Psoas muscle (tissue), 8 donors: ENCODE measurements around the gene ZMIZ1. TPM values are rescaled to one million over a fixed set of nuclear protein-coding genes. Genes with fewer than 3 reads are reported as not detected.

Experiments
- ATAC-seq, 4 donors: fragments of 200-7000 bp; cut with Tn5 transposase; one replicate each; pipeline ENCODE4 v1.9.1; 2020; ENCODE audit warnings: moderate library complexity in 3 of 4, mild to moderate bottlenecking in 2 of 4
- DNase-seq, 2 donors: peaks; one replicate each; pipeline ENCODE4 v3.0.0-alpha.2; 2020
- H3K27ac ChIP-seq: fragments of 200-600 bp; one replicate; pipeline ENCODE4 v1.8.0; 2022
- H3K27me3 ChIP-seq, 3 donors: fragments of 200-600 bp in 1 of 3; one replicate each; pipeline versions ENCODE4 v1.6.1 to v1.8.0; 2013 to 2022; ENCODE audit warnings: low read length in 2 of 3, mild to moderate bottlenecking in 2 of 3, moderate library complexity in 1 of 3; ENCODE audit not compliant: insufficient read depth in 3 of 3
- H3K36me3 ChIP-seq, 2 donors: fragments of 200-600 bp in 1 of 2; one replicate each; pipeline versions ENCODE4 v1.6.1 to v1.8.0; 2013 to 2022; ENCODE audit warnings: low read depth in 1 of 2, mild to moderate bottlenecking in 1 of 2, moderate library complexity in 1 of 2; ENCODE audit not compliant: insufficient read depth in 1 of 2
- H3K4me1 ChIP-seq: fragments of 200-600 bp; one replicate; pipeline ENCODE4 v1.8.0; 2022
- H3K4me3 ChIP-seq: fragments of 200-600 bp; one replicate; pipeline ENCODE4 v1.8.0; 2022; ENCODE audit warnings: mild to moderate bottlenecking
- H3K9me3 ChIP-seq: fragments of 200-600 bp; one replicate; pipeline ENCODE4 v1.8.0; 2022
- CTCF ChIP-seq: fragments of 200-600 bp; IDR thresholded peaks from one replicate; pipeline ENCODE4 v1.8.0; 2022; ENCODE audit warnings: antibody characterized with exemption
- WGBS, 3 donors: extraction: QIAGEN DNeasy Blood & Tissue Kit; methylation state at CpG; one replicate each; pipeline versions ENCODE4 v1.1.6 to v1.1.7; 2013; 5-methylcytosine and 5-hydroxymethylcytosine counted together
- intact Hi-C, 2 donors: fragments of 100-400 bp; cut with DNase I; formaldehyde crosslinking; loops; one replicate each; pipeline versions ENCODE4 v1.11.0 to v1.14.2; 2022
- polyA plus RNA-seq, 3 donors: library from polyadenylated mRNA; stranded (reverse); fragments of 200-250 nt; gene quantifications; one replicate each; pipeline ENCODE4 v1.2.3, GENCODE V29; 2013
- total RNA-seq, 4 donors: library from RNA; stranded (reverse); fragmentation: NEBNext Ultra II Directional in 2 of 4; extraction: Animal tissue kit (Norgen Biotek cat#: 25700) in 2 of 4; gene quantifications; one replicate each; pipeline versions ENCODE4 v1.2.1 to v1.2.4, GENCODE V29; 2021 to 2023
- donor health status: healthy with polysubstance abuse.
- donor health status: DM: no; HTN: no; CAD: no; lungs with moderate emphysema.
- donor health status: Bipolar disorder and iron deficiency.
- donor health status: healthy.
- donor health status: DM: yes; HTN: yes; CAD: no.
- donor health status: DM: no; HTN: no; CAD: no.
- donor health status: DM: no; HTN: no; CAD: no.
- donor health status: DM: yes; HTN: yes; CAD: no.

ZMIZ1 gene
- total and polyA plus RNA-seq, 7 donors: 10.4 to 37.6 (median 30.0) TPM

DNA sequence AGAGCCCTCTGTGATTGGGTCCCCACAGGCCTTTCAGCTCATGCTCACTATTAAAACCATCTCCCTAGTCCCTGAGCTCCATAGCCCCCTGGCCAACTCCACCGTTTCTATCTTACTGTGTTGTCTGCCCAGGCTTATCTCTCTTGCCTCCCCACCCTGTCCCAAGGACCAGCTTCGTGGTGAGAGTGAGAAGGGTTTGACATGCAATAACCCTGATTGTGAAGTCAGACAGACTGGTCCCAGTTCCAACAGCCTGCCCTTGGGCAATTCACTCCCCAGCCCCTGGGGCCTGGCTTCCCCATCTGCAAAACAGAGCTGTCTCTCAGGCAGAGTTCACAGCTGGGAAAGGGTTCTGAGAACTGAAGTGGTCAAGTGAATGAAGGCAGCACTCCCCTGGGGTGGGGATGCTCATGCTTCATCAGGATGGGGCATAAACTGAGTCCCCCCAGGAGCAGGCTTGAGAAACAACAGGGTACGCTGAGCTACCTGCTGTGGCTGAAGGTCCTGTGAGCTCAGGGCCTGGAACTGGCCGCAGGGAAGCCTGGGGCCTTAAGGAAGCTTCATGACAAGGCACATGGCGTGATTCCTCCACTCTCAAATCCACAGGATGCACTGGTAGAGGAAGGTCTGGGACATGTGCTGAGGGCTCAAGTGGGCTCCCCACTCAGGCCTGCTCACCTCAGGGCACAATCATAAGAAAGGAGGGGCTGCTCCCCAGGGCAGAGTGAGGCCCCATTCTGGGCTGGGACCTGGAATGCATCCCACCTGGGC lies 276.7 kb downstream of the ZMIZ1 start:
- Histone ChIP-seq H3K27ac (no peak overlapping the region), H3K9me3 (no peaks in the 10 kb centered on the region), H3K4me1 (peaks cover 20% of the 10 kb centered on the region), H3K36me3 (peaks cover 2 to 15% of the 10 kb centered on the region in 2 donors), H3K27me3 (no peaks in the 10 kb centered on the region), H3K4me3 (no peak overlapping the region)
- no peak for TF ChIP-seq CTCF
- DNase-seq (no peak), ATAC-seq (no peak)
- intact Hi-C loops: no loop called here
- WGBS, 3 donors: 85 to 91% (median 91%) methylated on average over 5 of the region's 5 CpGs

DNA sequence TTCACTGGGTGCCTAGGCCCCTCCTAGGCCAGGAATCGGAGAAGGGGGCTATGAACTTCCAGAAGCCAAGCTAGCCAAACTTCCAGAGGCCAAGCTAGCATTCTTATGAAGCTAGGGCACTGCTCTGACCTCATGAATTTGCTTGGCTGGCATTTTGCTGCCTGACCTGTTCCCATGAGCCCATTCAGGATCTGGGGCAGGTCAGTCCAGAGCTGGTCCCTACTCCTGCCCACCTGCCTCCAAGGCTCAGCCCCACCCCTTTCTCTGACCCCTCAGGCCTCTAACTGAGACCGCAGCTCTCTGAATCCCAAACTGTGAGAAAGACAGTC lies 277.2 kb downstream of the ZMIZ1 start:
- intact Hi-C loops: no loop called here

GRCh38 chr10:79346388-79347225 lies 277.8 kb downstream of the ZMIZ1 start:
- Histone ChIP-seq H3K9me3 (no peaks in the 10 kb centered on the region), H3K27me3 (no peaks in the 10 kb centered on the region), H3K36me3 (peaks cover 3 to 27% of the 10 kb centered on the region in 2 donors), H3K27ac (no peak overlapping the region), H3K4me1 (peaks cover 20% of the 10 kb centered on the region), H3K4me3 (peak overlapping the region; percentile 85)
- no peak for TF ChIP-seq CTCF
- intact Hi-C loops: no loop called here
- ATAC-seq: no peak
- 57 to 66% (median 61%) methylated on average over 12 of the region's 12 CpGs for WGBS, 3 donors
- no peak for DNase-seq

More for the DNA sequence above, 277.2 kb downstream of the ZMIZ1 start:
- WGBS, 3 donors: 90 to 100% (median 98%) methylated on average over 2 of the region's 2 CpGs
- H3K36me3 ChIP-seq: peaks cover 3 to 21% of the 10 kb centered on the region in 2 donors
- H3K4me1 ChIP-seq: peaks cover 20% of the 10 kb centered on the region
- H3K27me3 ChIP-seq: no peaks in the 10 kb centered on the region
- no peak for DNase-seq
- no peak for ATAC-seq
- TF ChIP-seq CTCF: no peak
- no peak overlapping the region for H3K27ac ChIP-seq
- no peaks in the 10 kb centered on the region for H3K9me3 ChIP-seq
- H3K4me3 ChIP-seq: no peak overlapping the region

DNA sequence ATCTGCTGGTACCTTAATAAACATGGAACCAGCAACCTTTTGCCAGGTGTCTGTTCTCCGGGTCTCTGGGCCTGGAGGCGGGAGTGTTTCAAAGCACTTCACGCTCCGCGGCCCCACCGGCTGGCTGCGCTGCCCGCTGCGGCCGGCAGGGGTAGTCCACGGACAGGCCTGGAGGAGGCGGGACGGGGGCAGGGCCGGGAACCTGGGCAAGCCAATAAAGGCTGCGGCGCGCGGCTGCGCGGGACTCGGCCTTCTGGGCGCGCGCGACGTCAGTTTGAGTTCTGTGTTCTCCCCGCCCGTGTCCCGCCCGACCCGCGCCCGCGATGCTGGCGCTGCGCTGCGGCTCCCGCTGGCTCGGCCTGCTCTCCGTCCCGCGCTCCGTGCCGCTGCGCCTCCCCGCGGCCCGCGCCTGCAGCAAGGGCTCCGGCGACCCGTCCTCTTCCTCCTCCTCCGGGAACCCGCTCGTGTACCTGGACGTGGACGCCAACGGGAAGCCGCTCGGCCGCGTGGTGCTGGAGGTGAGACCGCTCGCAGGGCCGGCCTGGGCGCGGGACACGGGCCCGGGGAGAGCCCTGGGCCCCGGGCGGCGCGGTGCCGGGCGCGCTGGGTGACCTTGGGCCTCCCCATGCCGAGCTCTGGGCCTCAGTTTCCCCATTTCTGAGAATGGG lies 278.6 kb downstream of the ZMIZ1 start, which contains the start of gene PPIF:
TSS of gene PPIF (plus strand) at position 244 of the 668 bp plus-strand sequence. CDS start at position 324, 80 bp downstream.
- no peaks in the 10 kb centered on the region for H3K9me3 ChIP-seq
- H3K27ac ChIP-seq: peak within 1 kb of the TSS; percentile 92
- 0 to 1% (median 0%) methylated on average over 58 to 77 of the region's 77 CpGs for WGBS, 3 donors
- H3K36me3 ChIP-seq: peaks cover 3 to 35% of the 10 kb centered on the region in 2 donors
- ATAC-seq: peak; percentile 89 to 94 (median 90)
- peak; percentile 96 to 97 for DNase-seq
- H3K27me3 ChIP-seq: no peaks in the 10 kb centered on the region
- peak within 1 kb of the TSS; percentile 85 for H3K4me3 ChIP-seq
- TF ChIP-seq CTCF: peak; percentile 95
- intact Hi-C loops: no loop called here
- H3K4me1 ChIP-seq: peaks cover 20% of the 10 kb centered on the region
